ENCODE data around the gene YBEY.

Gene YBEY

DNA sequence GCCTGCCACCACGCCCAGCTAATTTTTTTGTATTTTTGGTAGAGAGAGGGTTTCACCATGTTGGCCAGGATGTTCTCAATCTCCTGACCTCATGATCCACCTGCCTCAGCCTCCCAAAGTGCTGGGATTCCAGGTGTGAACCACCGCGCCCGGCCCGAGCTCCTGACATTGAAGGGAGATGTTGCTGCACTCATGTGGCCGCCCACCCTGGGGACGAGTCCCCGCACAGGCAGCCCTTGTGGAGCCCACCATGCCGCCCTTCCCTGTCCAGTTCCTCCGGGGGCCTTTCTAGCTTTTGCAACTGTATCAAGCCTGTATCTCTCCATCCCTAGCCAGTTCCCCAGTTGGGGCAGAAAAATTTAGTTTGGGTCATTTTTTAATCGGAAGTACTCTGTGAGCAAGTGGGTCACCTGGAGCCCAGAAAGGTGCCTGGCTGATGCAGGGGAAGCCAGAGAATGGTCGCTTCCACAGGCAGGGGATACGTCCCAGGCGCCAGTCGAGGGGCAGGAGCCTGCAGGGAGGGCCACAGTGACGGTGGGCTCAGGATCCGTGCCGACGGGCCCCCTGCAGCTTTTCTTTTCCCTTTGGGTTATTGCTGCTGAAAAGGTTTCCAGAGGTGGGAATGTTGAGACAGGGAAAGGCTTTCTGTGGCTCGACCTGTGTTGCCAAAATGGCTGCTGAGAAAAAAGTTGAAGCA is 58.2 kb downstream of the YBEY start:
- H3K4me3 ChIP-seq (ENCODE audit: low read length in 2 of 2), result no peak overlapping the region
- no peaks in the 10 kb centered on the region for H3K4me1 ChIP-seq (ENCODE audit: control insufficient read depth in 2 of 2, insufficient read depth in 2 of 2, low read length in 2 of 2)
- H3K9me3 ChIP-seq (ENCODE audit: control insufficient read depth in 2 of 2, low read length in 2 of 2), result no peaks in the 10 kb centered on the region
- no peak overlapping the region for H3K27ac ChIP-seq (ENCODE audit: low read depth in 2 of 2, low read length in 2 of 2)
- no peak overlapping the region for H3K9ac ChIP-seq (ENCODE audit: low read depth in 1 of 2, low read length in 2 of 2)
- H3K27me3 ChIP-seq (ENCODE audit: control insufficient read depth in 2 of 2, insufficient read depth in 2 of 2, low read length in 2 of 2), result no peaks in the 10 kb centered on the region
- H3K36me3 ChIP-seq (ENCODE audit: control insufficient read depth in 2 of 2, insufficient read depth in 2 of 2, low read length in 2 of 2), result peaks cover 30 to 32% of the 10 kb centered on the region in 2 donors

GRCh38 chr21:46345861-46346260 is 59.7 kb downstream of the YBEY start:
- Histone ChIP-seq H3K36me3 (ENCODE audit: control insufficient read depth in 2 of 2, insufficient read depth in 2 of 2, low read length in 2 of 2) (peaks cover 39 to 40% of the 10 kb centered on the region in 2 donors), H3K4me1 (ENCODE audit: control insufficient read depth in 2 of 2, insufficient read depth in 2 of 2, low read length in 2 of 2) (no peaks in the 10 kb centered on the region), H3K9ac (ENCODE audit: low read depth in 1 of 2, low read length in 2 of 2) (no peak overlapping the region), H3K27me3 (ENCODE audit: control insufficient read depth in 2 of 2, insufficient read depth in 2 of 2, low read length in 2 of 2) (no peaks in the 10 kb centered on the region), H3K9me3 (ENCODE audit: control insufficient read depth in 2 of 2, low read length in 2 of 2) (no peaks in the 10 kb centered on the region), H3K4me3 (ENCODE audit: low read length in 2 of 2) (no peak overlapping the region), H3K27ac (ENCODE audit: low read depth in 2 of 2, low read length in 2 of 2) (no peak overlapping the region)

DNA sequence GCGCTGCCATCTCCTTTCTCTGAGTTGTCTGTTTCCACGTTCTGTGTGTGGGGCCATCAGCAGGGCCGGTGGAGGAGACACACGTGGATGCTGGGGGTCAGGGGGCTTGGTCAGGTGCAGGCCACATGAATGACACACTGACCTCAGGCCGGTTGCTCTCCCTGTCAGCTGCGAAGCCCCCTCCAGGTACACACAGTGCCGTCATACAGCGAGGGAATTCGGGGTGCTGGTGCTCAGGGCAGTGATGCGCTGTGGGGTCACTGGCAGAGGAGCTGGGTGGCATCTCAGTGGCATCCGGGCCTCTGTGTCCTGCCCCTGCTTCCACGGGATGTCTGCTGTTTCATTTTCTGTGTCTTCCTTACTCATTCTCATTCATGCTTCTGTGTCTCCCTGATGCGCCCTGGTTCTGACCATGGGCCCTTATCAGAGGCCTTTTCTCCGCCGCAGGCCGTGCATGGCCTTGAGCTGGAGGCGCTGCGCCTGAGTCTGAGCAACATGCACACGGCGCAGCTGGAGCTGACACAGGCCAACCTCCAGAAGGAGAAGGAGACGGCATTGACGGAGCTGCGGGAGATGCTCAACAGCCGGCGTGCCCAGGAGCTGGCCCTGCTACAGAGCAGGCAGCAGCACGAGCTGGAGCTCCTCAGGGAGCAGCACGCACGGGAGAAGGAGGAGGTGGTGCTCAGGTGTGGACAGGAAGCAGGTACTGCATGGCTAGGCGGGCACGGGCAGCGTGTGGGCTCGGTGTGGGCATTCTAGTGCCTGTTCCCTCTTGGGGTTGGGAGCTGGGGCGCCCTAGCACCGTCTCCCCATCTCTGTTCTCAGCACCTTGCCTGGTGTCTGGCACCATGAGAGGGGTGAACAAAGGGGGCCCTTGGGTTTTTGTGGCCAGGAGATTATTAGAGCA is 60.4 kb downstream of the YBEY start:
- no peak overlapping the region for H3K4me3 ChIP-seq (ENCODE audit: low read length in 2 of 2)
- H3K36me3 ChIP-seq (ENCODE audit: control insufficient read depth in 2 of 2, insufficient read depth in 2 of 2, low read length in 2 of 2), result peaks cover 46% of the 10 kb centered on the region in 2 donors
- H3K9me3 ChIP-seq (ENCODE audit: control insufficient read depth in 2 of 2, low read length in 2 of 2), result no peaks in the 10 kb centered on the region
- H3K27me3 ChIP-seq (ENCODE audit: control insufficient read depth in 2 of 2, insufficient read depth in 2 of 2, low read length in 2 of 2), result no peaks in the 10 kb centered on the region
- no peaks in the 10 kb centered on the region for H3K4me1 ChIP-seq (ENCODE audit: control insufficient read depth in 2 of 2, insufficient read depth in 2 of 2, low read length in 2 of 2)
- no peak overlapping the region for H3K9ac ChIP-seq (ENCODE audit: low read depth in 1 of 2, low read length in 2 of 2)
- H3K27ac ChIP-seq (ENCODE audit: low read depth in 2 of 2, low read length in 2 of 2), result no peak overlapping the region

DNA sequence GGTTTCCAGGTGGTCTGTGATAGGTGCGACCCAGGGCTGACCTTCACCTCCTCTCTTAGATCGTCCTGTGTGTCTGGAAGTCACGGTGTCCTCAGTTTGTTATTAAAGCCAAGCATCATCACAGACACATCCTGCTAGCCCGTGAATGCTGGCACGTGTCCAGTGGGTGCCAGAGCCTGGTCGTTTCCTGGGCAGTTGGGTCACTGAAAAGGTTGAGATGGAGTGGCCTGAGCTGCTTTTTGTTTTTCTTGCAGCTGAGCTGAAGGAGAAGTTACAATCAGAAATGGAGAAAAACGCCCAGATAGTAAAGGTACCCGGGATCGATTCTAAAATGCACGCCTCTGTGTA is 61.0 kb downstream of the YBEY start:
- Histone ChIP-seq H3K27me3 (ENCODE audit: control insufficient read depth in 2 of 2, insufficient read depth in 2 of 2, low read length in 2 of 2) (no peaks in the 10 kb centered on the region), H3K36me3 (ENCODE audit: control insufficient read depth in 2 of 2, insufficient read depth in 2 of 2, low read length in 2 of 2) (peaks cover 51 to 53% of the 10 kb centered on the region in 2 donors), H3K9me3 (ENCODE audit: control insufficient read depth in 2 of 2, low read length in 2 of 2) (no peaks in the 10 kb centered on the region), H3K27ac (ENCODE audit: low read depth in 2 of 2, low read length in 2 of 2) (no peak overlapping the region), H3K4me3 (ENCODE audit: low read length in 2 of 2) (no peak overlapping the region), H3K4me1 (ENCODE audit: control insufficient read depth in 2 of 2, insufficient read depth in 2 of 2, low read length in 2 of 2) (no peaks in the 10 kb centered on the region), H3K9ac (ENCODE audit: low read depth in 1 of 2, low read length in 2 of 2) (no peak overlapping the region)
